GM12878 (cell line): ENCODE data around the gene IMMP2L.

Experiments used
- POLR2AphosphoS5 ChIP-seq: IDR thresholded peaks from 2 replicates; pipeline ENCODE4 v1.6.1; 2011; ENCODE audit warnings: mild to moderate bottlenecking, low read length, inconsistent platforms
- SMC3 ChIP-seq: IDR thresholded peaks from 2 replicates; pipeline ENCODE4 v1.6.1; 2011; ENCODE audit warnings: low read length, improper control_type of control experiment, borderline replicate concordance
- TF ChIP-seq, protein P1 (sequence below): IDR thresholded peaks from 2 replicates; pipeline ENCODE4 v1.6.1; 2012; ENCODE audit warnings: low read length, inconsistent platforms
- TF ChIP-seq, protein P2 (sequence below): fragments of 450-650 bp; IDR thresholded peaks from 2 replicates; pipeline ENCODE4 v1.6.1; 2018; ENCODE audit warnings: mild to moderate bottlenecking, low read depth, moderate library complexity; ENCODE audit not compliant: partially characterized antibody
- TF ChIP-seq, protein P3 (sequence below): fragments of 450-650 bp; IDR thresholded peaks from 2 replicates; pipeline ENCODE4 v1.6.1; 2016; ENCODE audit warnings: mild to moderate bottlenecking

DNA sequence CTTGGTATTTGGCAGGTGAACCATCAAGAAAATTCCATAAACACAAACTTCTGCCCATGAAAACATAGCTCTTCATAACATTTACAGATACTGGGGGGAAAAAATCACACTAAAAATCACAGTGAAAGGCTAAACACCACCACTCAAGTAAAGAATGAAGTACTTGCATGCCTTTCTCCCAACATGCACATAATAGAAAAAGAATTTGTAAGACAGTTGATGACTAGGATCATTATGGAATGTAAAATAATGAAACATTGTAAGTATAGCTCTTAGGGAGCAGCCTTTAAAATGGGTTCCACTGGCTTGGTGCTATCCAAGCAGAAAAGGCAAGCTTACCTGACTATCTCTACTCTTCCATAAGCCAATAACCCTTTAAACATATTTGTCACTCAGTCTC is 771.3 kb downstream of the IMMP2L start:
- TF ChIP-seq, protein P1, sequence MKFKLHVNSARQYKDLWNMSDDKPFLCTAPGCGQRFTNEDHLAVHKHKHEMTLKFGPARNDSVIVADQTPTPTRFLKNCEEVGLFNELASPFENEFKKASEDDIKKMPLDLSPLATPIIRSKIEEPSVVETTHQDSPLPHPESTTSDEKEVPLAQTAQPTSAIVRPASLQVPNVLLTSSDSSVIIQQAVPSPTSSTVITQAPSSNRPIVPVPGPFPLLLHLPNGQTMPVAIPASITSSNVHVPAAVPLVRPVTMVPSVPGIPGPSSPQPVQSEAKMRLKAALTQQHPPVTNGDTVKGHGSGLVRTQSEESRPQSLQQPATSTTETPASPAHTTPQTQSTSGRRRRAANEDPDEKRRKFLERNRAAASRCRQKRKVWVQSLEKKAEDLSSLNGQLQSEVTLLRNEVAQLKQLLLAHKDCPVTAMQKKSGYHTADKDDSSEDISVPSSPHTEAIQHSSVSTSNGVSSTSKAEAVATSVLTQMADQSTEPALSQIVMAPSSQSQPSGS: no peak
- no peak for TF ChIP-seq SMC3
- no peak for TF ChIP-seq POLR2AphosphoS5
- TF ChIP-seq, protein P2, sequence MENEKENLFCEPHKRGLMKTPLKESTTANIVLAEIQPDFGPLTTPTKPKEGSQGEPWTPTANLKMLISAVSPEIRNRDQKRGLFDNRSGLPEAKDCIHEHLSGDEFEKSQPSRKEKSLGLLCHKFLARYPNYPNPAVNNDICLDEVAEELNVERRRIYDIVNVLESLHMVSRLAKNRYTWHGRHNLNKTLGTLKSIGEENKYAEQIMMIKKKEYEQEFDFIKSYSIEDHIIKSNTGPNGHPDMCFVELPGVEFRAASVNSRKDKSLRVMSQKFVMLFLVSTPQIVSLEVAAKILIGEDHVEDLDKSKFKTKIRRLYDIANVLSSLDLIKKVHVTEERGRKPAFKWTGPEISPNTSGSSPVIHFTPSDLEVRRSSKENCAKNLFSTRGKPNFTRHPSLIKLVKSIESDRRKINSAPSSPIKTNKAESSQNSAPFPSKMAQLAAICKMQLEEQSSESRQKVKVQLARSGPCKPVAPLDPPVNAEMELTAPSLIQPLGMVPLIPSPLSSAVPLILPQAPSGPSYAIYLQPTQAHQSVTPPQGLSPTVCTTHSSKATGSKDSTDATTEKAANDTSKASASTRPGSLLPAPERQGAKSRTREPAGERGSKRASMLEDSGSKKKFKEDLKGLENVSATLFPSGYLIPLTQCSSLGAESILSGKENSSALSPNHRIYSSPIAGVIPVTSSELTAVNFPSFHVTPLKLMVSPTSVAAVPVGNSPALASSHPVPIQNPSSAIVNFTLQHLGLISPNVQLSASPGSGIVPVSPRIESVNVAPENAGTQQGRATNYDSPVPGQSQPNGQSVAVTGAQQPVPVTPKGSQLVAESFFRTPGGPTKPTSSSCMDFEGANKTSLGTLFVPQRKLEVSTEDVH: no peak
- TF ChIP-seq, protein P3, sequence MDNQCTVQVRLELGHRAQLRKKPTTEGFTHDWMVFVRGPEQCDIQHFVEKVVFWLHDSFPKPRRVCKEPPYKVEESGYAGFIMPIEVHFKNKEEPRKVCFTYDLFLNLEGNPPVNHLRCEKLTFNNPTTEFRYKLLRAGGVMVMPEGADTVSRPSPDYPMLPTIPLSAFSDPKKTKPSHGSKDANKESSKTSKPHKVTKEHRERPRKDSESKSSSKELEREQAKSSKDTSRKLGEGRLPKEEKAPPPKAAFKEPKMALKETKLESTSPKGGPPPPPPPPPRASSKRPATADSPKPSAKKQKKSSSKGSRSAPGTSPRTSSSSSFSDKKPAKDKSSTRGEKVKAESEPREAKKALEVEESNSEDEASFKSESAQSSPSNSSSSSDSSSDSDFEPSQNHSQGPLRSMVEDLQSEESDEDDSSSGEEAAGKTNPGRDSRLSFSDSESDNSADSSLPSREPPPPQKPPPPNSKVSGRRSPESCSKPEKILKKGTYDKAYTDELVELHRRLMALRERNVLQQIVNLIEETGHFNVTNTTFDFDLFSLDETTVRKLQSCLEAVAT: no peak
